ENCODE measurements around the gene TMEM205.

GRCh38 chr19:11338121-11338520 lies 7.9 kb downstream of the TMEM205 start:
- TF ChIP-seq CTCF (IDR thresholded peaks at IDR 0.05 in 4 of 5, conservative IDR thresholded peaks at IDR 0.05 in 1 of 5) (no peak), POLR2A (IDR thresholded peaks at IDR 0.05) (no peak)

Data from gastrocnemius medialis (tissue), 4 donors.